Measurements from ENCODE around the gene ZNF175. TPM values are rescaled to one million over a fixed set of nuclear protein-coding genes. Genes with fewer than 3 reads are reported as not detected.
A peak's percentile ranks its signal among the peaks of the same experiment; 100 is the strongest.

The ZNF175 gene
- total and polyA plus RNA-seq, 9 of the 15 experiments (the other 6 are each of a cell fraction or from before 2014, with no cell fraction given) = 3.7 to 37.9 (median 14.0) TPM

DNA sequence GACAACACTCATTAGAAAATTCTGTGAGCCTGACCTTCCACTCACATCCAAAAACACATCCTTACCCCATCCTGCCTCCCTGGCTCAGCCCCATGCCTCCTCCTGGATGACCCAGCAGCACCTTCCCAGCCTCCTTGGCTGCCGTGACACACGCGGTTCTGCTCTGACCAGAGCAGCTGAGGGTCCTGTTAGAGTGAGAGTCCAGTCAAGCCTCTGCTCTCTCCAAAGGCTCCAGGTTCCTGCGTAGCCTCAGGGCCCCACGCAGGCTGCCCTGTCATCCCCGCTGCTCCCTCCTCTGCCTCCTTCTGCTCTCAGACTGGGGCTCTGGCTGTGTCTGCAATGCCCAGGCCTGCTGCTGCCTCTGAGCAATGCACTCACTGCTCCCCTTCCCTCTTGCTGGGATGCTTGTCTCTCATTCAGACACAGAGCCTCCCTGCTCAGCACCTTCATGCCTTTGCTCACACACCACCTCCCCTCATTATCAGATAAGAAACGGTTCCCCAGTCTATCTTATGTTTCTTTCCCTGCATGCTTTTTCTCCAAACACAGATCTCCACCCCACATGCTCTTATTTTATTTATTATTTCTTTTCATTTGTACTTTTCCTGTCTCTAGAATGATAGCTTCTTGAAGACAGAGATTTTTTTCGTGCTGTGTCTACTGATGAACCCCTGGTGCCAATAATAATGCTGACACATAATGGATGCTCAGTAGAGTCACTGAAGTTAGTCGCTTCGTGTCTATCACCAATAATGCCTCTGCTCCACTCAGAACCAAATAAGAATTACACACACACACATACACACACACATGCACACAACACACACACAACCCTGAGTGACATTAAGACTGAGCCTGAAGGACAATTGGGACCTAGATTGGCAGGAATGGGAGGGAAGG lies 29.4 kb upstream of the ZNF175 start (continued):
- peak; percentile 88 for TF ChIP-seq ZNF75A (CRISPR knock-in tag; IDR thresholded peaks at IDR 0.05)
- no peak for TF ChIP-seq PHF20 (IDR thresholded peaks at IDR 0.05; ENCODE audit: partially characterized antibody)

DNA sequence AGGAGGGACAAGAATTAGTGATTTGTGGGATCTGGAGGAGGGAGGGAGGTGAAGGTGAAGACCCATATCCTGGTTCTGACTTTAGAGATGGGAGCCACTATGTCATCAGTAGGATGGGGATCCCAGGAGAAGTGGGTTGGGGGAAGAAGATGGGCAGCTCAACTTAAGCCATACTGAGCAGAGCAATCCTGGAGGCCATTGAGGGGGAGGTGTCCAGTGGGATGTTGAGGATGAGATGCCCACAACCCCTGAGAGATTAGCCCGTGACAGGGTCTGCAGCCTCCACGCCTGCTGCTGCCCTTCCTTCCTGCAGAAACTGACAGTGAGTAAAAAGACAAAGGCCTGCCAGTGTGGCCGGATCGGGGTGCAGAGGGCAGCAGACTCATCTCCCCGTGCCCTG lies 28.4 kb upstream of the ZNF175 start:
- Histone ChIP-seq H3K4me3 (no peak overlapping the region), H3K4me1 (replicated peaks in 1 of 2; ENCODE audit: control insufficient read depth in 2 of 2, insufficient read depth in 2 of 2, low read length in 2 of 2) (peaks cover 55 to 58% of the 10 kb centered on the region in 2 experiments), H3K27ac (ENCODE audit: extremely low read depth, low read depth, low read length) (peak overlapping the region; percentile 4; the same call in 1 of the 3 replicates), H3K9me3 (replicated peaks; ENCODE audit: control insufficient read depth, insufficient read depth, low read depth, low read length) (no peaks in the 10 kb centered on the region; the same call in 1 of the 2 replicates), H3K79me2 (ENCODE audit: control insufficient read depth, insufficient read depth, low read length) (peaks cover 37% of the 10 kb centered on the region), H3K9ac (ENCODE audit: insufficient read depth in 1 of 2, low read depth in 2 of 2, low read length in 2 of 2) (peak overlapping the region in 1 of 2 experiments; percentile 28; a peak in 1 of 4 replicates), H3K9me1 (ENCODE audit: control insufficient read depth, insufficient read depth, low read length) (no peaks in the 10 kb centered on the region), H3K36me3 (ENCODE audit: control insufficient read depth, insufficient read depth, low read length) (no peaks in the 10 kb centered on the region), H3K27me3 (ENCODE audit: control insufficient read depth in 2 of 2, insufficient read depth in 2 of 2, low read length in 2 of 2) (no peaks in the 10 kb centered on the region; a peak in 1 of 5 replicates), H3K4me2 (ENCODE audit: insufficient read depth, low read length) (no peak overlapping the region), H2AFZ (ENCODE audit: low read depth, low read length) (peak overlapping the region; percentile 92), H4K20me1 (replicated peaks; ENCODE audit: control insufficient read depth, insufficient read depth, low read length) (no peaks in the 10 kb centered on the region)
- DNase-seq (ENCODE audit: extremely low read depth in 1 of 4, low spot score in 3 of 4) (no peak), FAIRE-seq (no peak), ATAC-seq (no peak)
- TF ChIP-seq, protein P1, sequence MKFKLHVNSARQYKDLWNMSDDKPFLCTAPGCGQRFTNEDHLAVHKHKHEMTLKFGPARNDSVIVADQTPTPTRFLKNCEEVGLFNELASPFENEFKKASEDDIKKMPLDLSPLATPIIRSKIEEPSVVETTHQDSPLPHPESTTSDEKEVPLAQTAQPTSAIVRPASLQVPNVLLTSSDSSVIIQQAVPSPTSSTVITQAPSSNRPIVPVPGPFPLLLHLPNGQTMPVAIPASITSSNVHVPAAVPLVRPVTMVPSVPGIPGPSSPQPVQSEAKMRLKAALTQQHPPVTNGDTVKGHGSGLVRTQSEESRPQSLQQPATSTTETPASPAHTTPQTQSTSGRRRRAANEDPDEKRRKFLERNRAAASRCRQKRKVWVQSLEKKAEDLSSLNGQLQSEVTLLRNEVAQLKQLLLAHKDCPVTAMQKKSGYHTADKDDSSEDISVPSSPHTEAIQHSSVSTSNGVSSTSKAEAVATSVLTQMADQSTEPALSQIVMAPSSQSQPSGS (CRISPR knock-in tag; IDR thresholded peaks at IDR 0.05) = no peak
- TF ChIP-seq POLR3A (IDR thresholded peaks at IDR 0.05; ENCODE audit: borderline replicate concordance, extremely low read depth, insufficient read depth, insufficient read length) (no peak), KDM1A (IDR thresholded peaks at IDR 0.05) (0 out of 4 replicates have a peak, but pooled peaks of 1 of the 2 experiments have one; percentile 21), RBM25 (IDR thresholded peaks at IDR 0.05; ENCODE audit: low read depth, low read length, severe bottlenecking) (peak; percentile 36), ZFP36 (IDR thresholded peaks at IDR 0.05; ENCODE audit: low read depth, low read length, partially characterized antibody) (peak; percentile 95)
- WGBS (ENCODE audit: insufficient coverage, low coverage, missing lambda C conversion rate) = 79% methylated on average over 5 of the region's 5 CpGs
- no TSS peak for BruUV-seq (replicated peaks)
- in situ Hi-C loops (cut with MboI) (no loop called here), intact Hi-C loops (cut with micrococcal nuclease) (no loop called here)
- POLR2A ChIA-PET = interaction anchor here (0.5 kb wide), 1 partner anchor 350 kb away, joined by 3 read pairs; no protein-coding TSS in a partner anchor
- CTCF ChIA-PET (ENCODE audit: low intra/inter-chr PET ratio) = no interaction called here

Measured in K562 (cell line).